HG02973 (cell line): Measurements from ENCODE around the gene SPDYE2B.
A peak's percentile ranks its signal among the peaks of the same experiment; 100 is the strongest.
"Not testable (repeated sequence)": the region's sequence is repeated elsewhere in the genome, so short reads cannot be mapped to it uniquely, and the experiment has no call there.

Experiments used
- ATAC-seq: cut with Tn5 transposase; IDR thresholded peaks from one replicate; pipeline ENCODE4 v1.9.1; 2021; ENCODE audit warnings: moderate library complexity; ENCODE audit not compliant: unreplicated experiment

SPDYE2B gene

GRCh38 chr7:102642691-102643090, 7.4 kb upstream of the SPDYE2B start, which contains the start of gene UPK3BL1:
TSS of gene UPK3BL1 (minus strand) at chr7:102642791. CDS start at chr7:102642741, 50 bp downstream.
- ATAC-seq: not testable (repeated sequence)

- not testable (repeated sequence) for ATAC-seq
Observed at GRCh38 chr7:102643404-102643803, 6.7 kb upstream of the SPDYE2B start.

- not testable (repeated sequence) for ATAC-seq
Observed at GRCh38 chr7:102647813-102648212, 2.3 kb upstream of the SPDYE2B start.

GRCh38 chr7:102664765-102665164, 14.6 kb downstream of the SPDYE2B start:
- not testable (repeated sequence) for ATAC-seq

GRCh38 chr7:102666850-102667249, 16.7 kb downstream of the SPDYE2B start:
- not testable (repeated sequence) for ATAC-seq

DNA sequence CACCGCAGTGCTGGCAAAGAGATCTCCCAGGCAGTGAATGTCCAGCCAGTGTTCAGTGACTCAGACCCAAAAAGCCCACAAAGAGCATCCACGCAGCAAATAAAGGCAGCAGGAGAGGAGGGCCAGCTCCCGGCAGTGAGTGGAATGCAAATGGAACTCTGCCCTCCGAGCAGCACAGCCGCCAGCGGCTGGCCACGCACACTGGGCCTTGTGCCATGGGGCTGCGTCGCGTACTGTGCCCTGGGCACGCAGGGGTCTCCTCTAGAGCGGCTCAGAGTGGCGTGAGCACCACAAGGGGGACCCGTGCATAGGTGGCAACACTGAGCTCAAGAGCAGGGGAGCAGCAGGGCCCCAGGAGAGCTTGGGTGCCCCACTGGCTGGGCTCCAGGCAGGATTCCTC, 17.4 kb downstream of the SPDYE2B start:
- not testable (repeated sequence) for ATAC-seq

GRCh38 chr7:102671166-102671955, 21.2 kb downstream of the SPDYE2B start, which contains the start of gene POLR2J2:
TSS of gene POLR2J2 (minus strand) at chr7:102671663. CDS start at chr7:102671601, 62 bp downstream.
- ATAC-seq: peak; percentile 70

DNA sequence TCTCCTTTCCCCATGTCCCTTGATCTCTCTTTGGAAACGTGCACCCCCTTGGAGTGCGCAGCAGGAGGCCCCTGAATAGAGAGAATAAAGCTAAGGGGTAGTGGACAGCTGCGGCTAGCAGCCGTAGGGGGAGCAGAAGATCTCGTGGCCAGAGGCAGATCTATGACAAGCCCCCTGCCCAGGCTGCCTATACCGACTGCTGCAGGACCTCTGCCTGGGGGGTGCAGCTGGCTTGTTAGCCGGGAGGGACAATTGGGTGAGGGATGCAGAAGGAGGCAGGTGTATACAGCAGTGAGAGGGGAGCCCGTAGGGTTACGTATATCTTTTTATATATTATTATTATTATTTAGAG, 21.8 kb downstream of the SPDYE2B start:
- ATAC-seq: peak; percentile 19

- ATAC-seq: not testable (repeated sequence)
Observed at GRCh38 chr7:102673447-102674067, 23.4 kb downstream of the SPDYE2B start.

- not testable (repeated sequence) for ATAC-seq
Observed at GRCh38 chr7:102675545-102675944, 25.4 kb downstream of the SPDYE2B start.

DNA sequence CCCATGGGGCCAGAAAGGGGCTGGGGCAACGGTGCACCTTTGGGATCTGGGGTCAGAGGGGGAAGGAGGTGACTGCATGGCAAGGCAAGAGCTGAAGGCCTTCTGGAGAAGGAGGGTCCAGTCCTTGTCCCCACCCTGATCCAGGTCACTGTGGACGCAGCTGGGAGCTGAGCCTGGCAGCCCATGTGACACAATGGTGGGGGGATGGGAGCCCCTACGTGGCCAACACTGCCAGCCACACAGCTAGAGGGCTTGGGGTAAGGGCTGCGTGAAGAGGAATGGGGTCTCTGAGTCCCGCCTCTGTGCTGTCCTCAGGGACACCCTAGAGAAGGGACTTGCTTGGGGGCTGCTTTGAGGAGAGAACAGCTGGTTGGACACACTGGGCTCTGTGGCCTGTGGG, 30.7 kb downstream of the SPDYE2B start:
- ATAC-seq: not testable (repeated sequence)

- ATAC-seq: not testable (repeated sequence)
Observed at GRCh38 chr7:102682560-102682959, 32.4 kb downstream of the SPDYE2B start.

DNA sequence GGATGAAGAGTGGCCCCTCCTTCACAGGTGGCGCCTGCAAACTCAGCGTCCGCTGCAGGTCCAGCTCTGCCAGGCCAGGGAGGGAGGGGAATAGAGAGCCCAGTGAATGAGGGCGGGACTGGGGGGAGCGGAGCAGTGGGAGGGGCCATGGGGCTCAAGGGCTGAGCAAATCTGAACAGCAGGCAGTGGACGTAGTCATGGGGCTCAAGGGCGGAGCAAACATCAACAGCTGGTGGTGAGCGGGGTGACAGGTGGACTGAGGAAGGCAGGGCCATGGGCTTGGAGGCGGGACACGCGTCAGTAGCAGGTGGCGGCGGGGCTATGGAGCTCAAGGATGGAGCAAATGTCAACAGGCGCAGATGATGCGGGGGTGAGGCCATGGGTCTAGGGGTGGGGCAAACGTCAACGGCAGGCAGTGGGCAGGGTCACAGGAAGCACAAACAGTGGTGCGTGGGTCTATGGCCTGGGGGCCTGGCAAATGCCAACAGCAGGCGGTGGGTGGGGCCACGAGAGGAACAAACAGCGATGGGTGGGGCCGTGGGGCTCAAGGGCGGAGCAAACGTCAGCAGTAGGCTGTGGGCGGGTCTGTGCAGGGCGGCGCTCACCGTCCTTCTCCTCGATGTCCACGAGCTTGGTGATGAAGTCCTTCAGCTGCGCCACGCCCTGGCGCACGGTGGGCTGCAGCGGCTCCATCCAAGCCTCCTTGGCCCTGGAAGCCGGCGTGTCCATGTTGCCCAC, 38.3 kb downstream of the SPDYE2B start:
- ATAC-seq: peak; percentile 59

GRCh38 chr7:102689436-102690282, 39.5 kb downstream of the SPDYE2B start:
- ATAC-seq: peak; percentile 65

GRCh38 chr7:102690602-102691001, 40.5 kb downstream of the SPDYE2B start:
- ATAC-seq: not testable (repeated sequence)

GRCh38 chr7:102694008-102694407, 43.9 kb downstream of the SPDYE2B start:
- ATAC-seq: not testable (repeated sequence)

DNA sequence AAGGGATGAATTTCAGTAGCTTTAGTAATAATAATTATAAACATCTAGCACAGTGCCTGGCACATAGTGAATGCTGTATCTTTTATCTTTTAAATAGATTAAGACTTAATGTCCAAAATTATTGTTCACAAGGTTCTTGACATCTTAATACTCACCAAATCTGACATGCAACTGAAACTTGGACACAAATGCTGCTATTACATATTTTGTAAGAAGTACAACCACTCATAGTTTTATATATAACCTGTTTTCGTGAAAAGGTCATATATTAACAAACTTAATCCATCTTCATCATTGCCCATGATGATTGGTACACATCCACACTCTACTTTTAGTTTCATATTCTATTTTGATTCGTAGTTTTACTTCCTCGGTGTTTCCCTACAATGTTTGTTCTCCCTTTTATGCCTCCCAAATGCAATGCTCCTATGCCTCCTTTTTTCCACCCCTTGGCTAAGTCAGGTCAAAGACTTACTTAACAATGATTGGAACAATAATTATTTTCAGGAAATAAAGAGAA, 45.0 kb downstream of the SPDYE2B start:
- ATAC-seq: peak; percentile 62

GRCh38 chr7:102696009-102696408, 45.9 kb downstream of the SPDYE2B start:
- not testable (repeated sequence) for ATAC-seq

DNA sequence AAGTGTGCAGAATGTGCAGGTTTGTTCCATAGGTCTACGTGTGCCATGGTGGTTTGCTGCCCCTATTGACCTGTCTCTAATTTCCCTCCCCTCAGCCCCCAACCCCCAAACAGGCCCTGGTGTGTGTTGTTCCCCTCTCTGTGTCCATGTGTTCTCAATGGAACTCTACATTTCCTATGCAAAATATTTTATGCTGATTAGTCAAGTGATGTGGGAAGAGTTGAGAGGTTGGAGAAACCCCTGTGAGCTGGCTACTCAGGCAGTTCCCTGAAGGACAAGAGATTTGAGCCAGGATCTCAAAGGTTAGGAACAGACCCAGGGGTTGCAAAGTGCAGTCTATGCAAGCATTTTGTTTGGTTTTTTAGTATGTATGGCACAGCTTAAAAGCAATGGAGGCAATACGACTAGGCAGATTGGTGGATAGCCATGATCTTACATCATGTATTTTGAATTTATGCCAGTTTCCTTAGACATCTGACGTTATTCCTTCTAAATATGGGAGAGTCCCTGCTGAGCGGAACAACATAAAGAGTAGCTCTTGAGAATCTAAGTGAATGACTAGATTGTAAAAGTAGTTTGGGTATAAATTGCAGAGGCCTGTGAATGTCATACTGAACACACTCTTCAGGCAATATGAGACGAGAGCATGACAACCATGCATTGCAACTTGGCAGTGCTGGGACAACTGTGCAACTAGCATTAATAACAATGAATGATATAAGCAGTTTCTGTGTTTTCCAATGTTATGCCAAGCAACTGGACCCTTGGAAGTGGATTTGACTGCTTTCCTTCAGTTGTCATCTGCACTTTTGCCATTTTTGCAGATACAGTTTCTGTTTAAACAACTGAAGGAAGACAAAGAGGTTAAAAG, 47.8 kb downstream of the SPDYE2B start:
- not testable (repeated sequence) for ATAC-seq
